ENCODE data around the gene CADM1. TPM values are rescaled to one million over a fixed set of nuclear protein-coding genes. Genes with fewer than 3 reads are reported as not detected.

CADM1 gene
- polyA plus RNA-seq, 2 donors, result 1.9 to 3.8 TPM

DNA sequence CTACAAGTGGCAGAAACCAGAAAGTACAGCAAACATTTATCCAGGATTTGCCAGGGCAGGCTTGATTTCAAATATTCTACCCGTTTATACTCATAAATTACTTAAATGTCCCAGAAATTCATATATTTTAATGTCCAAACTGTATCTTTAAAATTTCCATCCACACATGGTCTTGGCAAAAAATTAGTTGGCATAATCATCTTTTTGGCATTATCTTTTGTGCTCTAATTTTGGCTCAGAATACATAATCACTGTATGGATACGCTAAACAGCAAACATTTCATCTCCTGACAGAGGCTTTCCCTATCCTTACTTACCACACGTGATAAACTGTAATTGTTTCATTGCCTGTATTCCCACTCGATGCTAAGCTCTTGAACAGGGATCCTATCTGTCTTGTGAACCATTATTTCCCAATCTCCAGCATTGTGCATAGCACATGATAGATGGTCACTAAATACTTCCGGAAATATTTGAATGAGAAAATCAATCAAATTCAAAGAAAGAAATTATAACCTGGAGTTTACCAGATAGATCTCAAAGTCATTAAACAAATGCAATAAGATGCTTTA, 64.2 kb downstream of the CADM1 start:
- Histone ChIP-seq H3K4me3 (ENCODE audit: low read depth in 1 of 2, low read length in 2 of 2) (no peak overlapping the region), H3K27me3 (ENCODE audit: control insufficient read depth in 1 of 2, insufficient read depth in 2 of 2, low read length in 2 of 2) (no peaks in the 10 kb centered on the region), H3K4me1 (ENCODE audit: control insufficient read depth in 2 of 2, insufficient read depth in 2 of 2, low read length in 1 of 2) (no peaks in the 10 kb centered on the region), H3K36me3 (ENCODE audit: control insufficient read depth in 2 of 2, insufficient read depth in 2 of 2, low read length in 1 of 2) (no peaks in the 10 kb centered on the region), H3K27ac (ENCODE audit: low read depth in 2 of 2, low read length in 1 of 2) (no peak overlapping the region), H3K9me3 (ENCODE audit: control insufficient read depth in 2 of 2, insufficient read depth in 1 of 2, low read depth in 1 of 2, low read length in 1 of 2) (no peaks in the 10 kb centered on the region)
- 60 to 69% methylated on average over 5 of the region's 5 CpGs for WGBS, 2 donors

DNA sequence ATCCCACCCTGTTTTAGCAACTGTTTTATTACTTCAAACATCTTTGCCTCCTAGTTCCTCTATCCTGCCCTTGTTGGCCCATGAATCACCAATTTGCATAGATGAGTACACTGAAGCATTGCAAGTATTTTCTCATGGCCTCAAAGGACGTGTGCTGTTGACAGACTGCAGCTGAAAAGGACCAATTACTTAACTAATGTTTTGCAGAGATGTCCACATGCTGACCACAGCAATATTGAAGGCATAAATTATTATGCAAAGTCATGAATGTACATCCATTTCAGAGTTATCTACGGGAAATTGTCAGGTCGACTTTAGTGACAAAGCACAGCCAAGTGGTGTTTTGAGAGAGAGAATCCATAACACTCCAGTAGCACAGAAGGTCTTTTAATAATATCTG, 64.8 kb downstream of the CADM1 start:
- H3K27me3 ChIP-seq (ENCODE audit: control insufficient read depth in 1 of 2, insufficient read depth in 2 of 2, low read length in 2 of 2), result no peaks in the 10 kb centered on the region
- H3K27ac ChIP-seq (ENCODE audit: low read depth in 2 of 2, low read length in 1 of 2), result no peak overlapping the region
- 48 to 60% methylated on average over 3 of the region's 3 CpGs for WGBS, 2 donors
- H3K9me3 ChIP-seq (ENCODE audit: control insufficient read depth in 2 of 2, insufficient read depth in 1 of 2, low read depth in 1 of 2, low read length in 1 of 2), result no peaks in the 10 kb centered on the region
- H3K4me1 ChIP-seq (ENCODE audit: control insufficient read depth in 2 of 2, insufficient read depth in 2 of 2, low read length in 1 of 2), result no peaks in the 10 kb centered on the region
- no peak overlapping the region for H3K4me3 ChIP-seq (ENCODE audit: low read depth in 1 of 2, low read length in 2 of 2)
- no peaks in the 10 kb centered on the region for H3K36me3 ChIP-seq (ENCODE audit: control insufficient read depth in 2 of 2, insufficient read depth in 2 of 2, low read length in 1 of 2)

GRCh38 chr11:115437902-115438575, 66.2 kb downstream of the CADM1 start:
- no peaks in the 10 kb centered on the region for H3K4me1 ChIP-seq (ENCODE audit: control insufficient read depth in 2 of 2, insufficient read depth in 2 of 2, low read length in 1 of 2)

DNA sequence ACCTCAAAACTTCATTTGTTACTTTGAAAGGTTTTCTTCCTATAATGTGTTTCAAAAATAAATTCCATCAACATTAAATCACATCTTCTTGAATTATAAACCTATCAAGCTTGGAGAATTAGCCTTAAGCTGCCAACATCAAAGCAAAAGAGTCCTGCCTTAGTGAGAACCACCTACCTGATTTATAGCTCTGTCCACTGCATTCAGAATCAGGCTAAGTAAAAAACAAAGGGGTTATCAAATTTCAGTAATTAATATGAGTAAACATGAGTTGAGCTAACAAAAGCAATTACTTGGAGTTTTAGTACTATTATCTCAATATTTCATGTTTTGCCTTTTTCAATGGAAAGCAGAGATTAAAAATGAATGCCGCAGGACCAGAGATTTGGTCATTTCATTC, 73.9 kb downstream of the CADM1 start:
- no peaks in the 10 kb centered on the region for H3K9me3 ChIP-seq (ENCODE audit: control insufficient read depth in 2 of 2, insufficient read depth in 1 of 2, low read depth in 1 of 2, low read length in 1 of 2)
- no peak overlapping the region for H3K27ac ChIP-seq (ENCODE audit: low read depth in 2 of 2, low read length in 1 of 2)
- no peaks in the 10 kb centered on the region for H3K4me1 ChIP-seq (ENCODE audit: control insufficient read depth in 2 of 2, insufficient read depth in 2 of 2, low read length in 1 of 2)
- WGBS, 2 donors, result 95 to 98% methylated on average over 1 of the region's 1 CpG
- no peaks in the 10 kb centered on the region for H3K36me3 ChIP-seq (ENCODE audit: control insufficient read depth in 2 of 2, insufficient read depth in 2 of 2, low read length in 1 of 2)
- H3K4me3 ChIP-seq (ENCODE audit: low read depth in 1 of 2, low read length in 2 of 2), result no peak overlapping the region
- no peaks in the 10 kb centered on the region for H3K27me3 ChIP-seq (ENCODE audit: control insufficient read depth in 1 of 2, insufficient read depth in 2 of 2, low read length in 2 of 2)

More at GRCh38 chr11:115437902-115438575, 66.2 kb downstream of the CADM1 start:
- 75 to 85% methylated on average over 7 of the region's 7 CpGs for WGBS, 2 donors
- no peak overlapping the region for H3K27ac ChIP-seq (ENCODE audit: low read depth in 2 of 2, low read length in 1 of 2)
- no peaks in the 10 kb centered on the region for H3K9me3 ChIP-seq (ENCODE audit: control insufficient read depth in 2 of 2, insufficient read depth in 1 of 2, low read depth in 1 of 2, low read length in 1 of 2)
- no peaks in the 10 kb centered on the region for H3K27me3 ChIP-seq (ENCODE audit: control insufficient read depth in 1 of 2, insufficient read depth in 2 of 2, low read length in 2 of 2)
- H3K36me3 ChIP-seq (ENCODE audit: control insufficient read depth in 2 of 2, insufficient read depth in 2 of 2, low read length in 1 of 2), result no peaks in the 10 kb centered on the region
- H3K4me3 ChIP-seq (ENCODE audit: low read depth in 1 of 2, low read length in 2 of 2), result no peak overlapping the region

DNA sequence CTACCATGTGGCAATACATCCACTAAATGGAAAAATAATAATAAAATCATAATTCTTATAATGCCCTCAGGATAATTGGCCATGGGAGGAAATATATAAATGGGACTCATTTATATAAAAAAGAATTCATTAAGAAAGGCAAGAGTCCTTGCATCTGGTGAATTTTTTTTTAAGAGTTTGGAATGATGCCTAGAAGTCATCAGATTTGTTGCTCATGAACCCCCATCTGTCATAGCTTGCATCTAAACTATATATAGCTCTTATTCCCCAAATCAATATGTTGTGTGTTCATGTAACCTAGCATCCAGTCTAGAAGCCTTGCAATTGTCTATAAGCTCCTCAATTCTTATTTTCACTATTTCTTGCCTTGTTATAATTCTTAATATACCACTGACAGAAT, 75.9 kb downstream of the CADM1 start:
- Histone ChIP-seq H3K4me1 (ENCODE audit: control insufficient read depth in 2 of 2, insufficient read depth in 2 of 2, low read length in 1 of 2) (no peaks in the 10 kb centered on the region), H3K27ac (ENCODE audit: low read depth in 2 of 2, low read length in 1 of 2) (no peak overlapping the region), H3K36me3 (ENCODE audit: control insufficient read depth in 2 of 2, insufficient read depth in 2 of 2, low read length in 1 of 2) (no peaks in the 10 kb centered on the region), H3K4me3 (ENCODE audit: low read depth in 1 of 2, low read length in 2 of 2) (no peak overlapping the region), H3K27me3 (ENCODE audit: control insufficient read depth in 1 of 2, insufficient read depth in 2 of 2, low read length in 2 of 2) (no peaks in the 10 kb centered on the region), H3K9me3 (ENCODE audit: control insufficient read depth in 2 of 2, insufficient read depth in 1 of 2, low read depth in 1 of 2, low read length in 1 of 2) (no peaks in the 10 kb centered on the region)

- no peak overlapping the region for H3K27ac ChIP-seq (ENCODE audit: low read depth in 2 of 2, low read length in 1 of 2)
- no peaks in the 10 kb centered on the region for H3K4me1 ChIP-seq (ENCODE audit: control insufficient read depth in 2 of 2, insufficient read depth in 2 of 2, low read length in 1 of 2)
- no peak overlapping the region for H3K4me3 ChIP-seq (ENCODE audit: low read depth in 1 of 2, low read length in 2 of 2)
- H3K36me3 ChIP-seq (ENCODE audit: control insufficient read depth in 2 of 2, insufficient read depth in 2 of 2, low read length in 1 of 2), result no peaks in the 10 kb centered on the region
- WGBS, 2 donors, result 86 to 89% methylated on average over 7 of the region's 7 CpGs
- no peaks in the 10 kb centered on the region for H3K9me3 ChIP-seq (ENCODE audit: control insufficient read depth in 2 of 2, insufficient read depth in 1 of 2, low read depth in 1 of 2, low read length in 1 of 2)
- no peaks in the 10 kb centered on the region for H3K27me3 ChIP-seq (ENCODE audit: control insufficient read depth in 1 of 2, insufficient read depth in 2 of 2, low read length in 2 of 2)
Observed at GRCh38 chr11:115425816-115426215, 78.4 kb downstream of the CADM1 start.

GRCh38 chr11:115425250-115425649, 79.0 kb downstream of the CADM1 start:
- H3K36me3 ChIP-seq (ENCODE audit: control insufficient read depth in 2 of 2, insufficient read depth in 2 of 2, low read length in 1 of 2), result no peaks in the 10 kb centered on the region
- 93 to 94% methylated on average over 5 of the region's 5 CpGs for WGBS, 2 donors
- no peaks in the 10 kb centered on the region for H3K4me1 ChIP-seq (ENCODE audit: control insufficient read depth in 2 of 2, insufficient read depth in 2 of 2, low read length in 1 of 2)
- H3K9me3 ChIP-seq (ENCODE audit: control insufficient read depth in 2 of 2, insufficient read depth in 1 of 2, low read depth in 1 of 2, low read length in 1 of 2), result no peaks in the 10 kb centered on the region
- no peaks in the 10 kb centered on the region for H3K27me3 ChIP-seq (ENCODE audit: control insufficient read depth in 1 of 2, insufficient read depth in 2 of 2, low read length in 2 of 2)
- H3K27ac ChIP-seq (ENCODE audit: low read depth in 2 of 2, low read length in 1 of 2), result no peak overlapping the region
- H3K4me3 ChIP-seq (ENCODE audit: low read depth in 1 of 2, low read length in 2 of 2), result no peak overlapping the region

- WGBS, 2 donors, result 73 to 74% methylated on average over 7 of the region's 7 CpGs
- H3K36me3 ChIP-seq (ENCODE audit: control insufficient read depth in 2 of 2, insufficient read depth in 2 of 2, low read length in 1 of 2), result no peaks in the 10 kb centered on the region
- no peaks in the 10 kb centered on the region for H3K4me1 ChIP-seq (ENCODE audit: control insufficient read depth in 2 of 2, insufficient read depth in 2 of 2, low read length in 1 of 2)
- no peaks in the 10 kb centered on the region for H3K9me3 ChIP-seq (ENCODE audit: control insufficient read depth in 2 of 2, insufficient read depth in 1 of 2, low read depth in 1 of 2, low read length in 1 of 2)
- no peaks in the 10 kb centered on the region for H3K27me3 ChIP-seq (ENCODE audit: control insufficient read depth in 1 of 2, insufficient read depth in 2 of 2, low read length in 2 of 2)
- no peak overlapping the region for H3K4me3 ChIP-seq (ENCODE audit: low read depth in 1 of 2, low read length in 2 of 2)
- no peak overlapping the region for H3K27ac ChIP-seq (ENCODE audit: low read depth in 2 of 2, low read length in 1 of 2)
Observed at GRCh38 chr11:115423728-115424459, 80.3 kb downstream of the CADM1 start.

DNA sequence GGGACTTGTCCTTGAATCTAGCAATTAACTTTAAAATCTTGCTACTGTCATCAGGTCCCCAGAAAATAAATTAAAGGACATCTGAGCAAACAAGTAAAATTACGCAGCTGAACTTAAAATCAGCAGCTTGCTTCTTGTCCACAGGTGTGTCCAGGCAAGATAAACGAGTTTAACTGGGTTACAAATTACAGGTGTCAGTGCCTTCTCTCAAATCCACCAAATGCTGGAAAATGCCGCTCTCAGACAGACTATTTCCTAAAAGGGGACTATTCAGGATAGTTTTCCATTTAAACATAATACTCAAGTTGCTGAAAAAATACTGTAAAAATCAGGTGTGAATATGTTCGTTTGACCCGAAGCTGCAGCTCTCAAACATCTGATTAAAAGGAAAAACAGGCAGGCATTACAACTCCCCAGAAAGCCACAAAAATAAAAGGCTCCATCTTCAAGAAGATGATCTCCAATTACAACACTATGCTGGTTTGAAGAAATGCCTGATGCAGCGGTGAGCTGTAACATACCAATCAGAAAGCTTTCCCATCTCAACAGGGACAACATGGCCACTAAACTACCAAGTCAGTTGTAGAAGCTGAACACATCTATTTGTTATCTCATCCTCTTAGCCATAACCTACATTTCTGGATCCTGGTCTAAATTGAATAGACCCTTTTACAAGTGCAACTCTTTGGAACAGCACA, 82.1 kb downstream of the CADM1 start:
- WGBS, 2 donors, result 71% methylated on average over 6 of the region's 6 CpGs
- H3K4me3 ChIP-seq (ENCODE audit: low read depth in 1 of 2, low read length in 2 of 2), result no peak overlapping the region
- H3K4me1 ChIP-seq (ENCODE audit: control insufficient read depth in 2 of 2, insufficient read depth in 2 of 2, low read length in 1 of 2), result no peaks in the 10 kb centered on the region
- H3K27ac ChIP-seq (ENCODE audit: low read depth in 2 of 2, low read length in 1 of 2), result no peak overlapping the region
- no peaks in the 10 kb centered on the region for H3K27me3 ChIP-seq (ENCODE audit: control insufficient read depth in 1 of 2, insufficient read depth in 2 of 2, low read length in 2 of 2)
- H3K9me3 ChIP-seq (ENCODE audit: control insufficient read depth in 2 of 2, insufficient read depth in 1 of 2, low read depth in 1 of 2, low read length in 1 of 2), result no peaks in the 10 kb centered on the region
- H3K36me3 ChIP-seq (ENCODE audit: control insufficient read depth in 2 of 2, insufficient read depth in 2 of 2, low read length in 1 of 2), result no peaks in the 10 kb centered on the region
